A673 (cell line): ENCODE data around the gene OR10K1.

Experiments
- CTCF ChIP-seq: fragments of 300-800, 200-600 bp; sonication (generic); conservative IDR thresholded peaks from 2 replicates; pipeline ENCODE4 v1.5.1; 2017; ENCODE audit warnings: low read depth, mild to moderate bottlenecking, antibody characterized with exemption, low read length, moderate library complexity, mixed read lengths
- EZH2 ChIP-seq: fragments of 200-600 bp; sonication (generic); IDR thresholded peaks from 2 replicates; pipeline ENCODE4 v1.6.1; 2017; ENCODE audit warnings: borderline replicate concordance, low read depth, mild to moderate bottlenecking, mixed read lengths, antibody characterized with exemption, low read length; ENCODE audit not compliant: poor library complexity, severe bottlenecking

DNA sequence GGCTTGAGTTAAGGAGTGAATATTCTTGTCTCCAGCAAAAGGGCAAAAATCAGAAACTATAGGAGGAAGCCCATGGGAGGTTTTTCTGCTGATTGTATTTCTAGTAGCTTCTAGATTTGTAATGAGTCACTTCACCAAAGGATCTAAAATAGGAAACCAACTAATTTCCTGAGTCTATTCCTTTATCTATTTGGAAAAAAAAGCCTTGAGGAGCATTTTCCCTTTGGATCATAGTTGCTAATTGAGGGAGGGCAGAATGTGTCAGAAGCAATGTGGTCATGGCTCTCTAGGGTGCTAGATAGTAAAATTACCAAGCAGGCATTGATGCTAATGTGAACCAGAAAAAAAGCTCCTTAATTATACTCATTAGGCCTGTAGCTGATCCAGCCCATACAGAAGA lies 10.3 kb downstream of the OR10K1 start, which contains the start of gene OR10R2:
- TF ChIP-seq CTCF (no peak), EZH2 (no peak)
